A549 (cell line): ENCODE results near the gene BAG5. TPM values are rescaled to one million over a fixed set of nuclear protein-coding genes. Genes with fewer than 3 reads are reported as not detected.

ENCODE experiments used
- ATAC-seq, 2 experiments: fragments of 200-7000 bp in 1 of 2; fragments of >200 bp in 1 of 2; cut with Nextera tagmentation in 1 of 2; cut with Tn5 transposase in 1 of 2; 3 replicates each; pipeline versions ENCODE4 v1.8.0 to v1.9.1; 2018 to 2020; ENCODE audit warnings: mild to moderate bottlenecking in 1 of 2, moderate library complexity in 1 of 2
- CTCF ChIA-PET: fragments of 300-600 bp; sonication (Branson Sonifier 250); formaldehyde crosslinking; extraction: SDS; loops from one replicate; lab custom pipeline; 2021; ENCODE audit warnings: antibody characterized with exemption, inconsistent platforms; lab: Yijun Ruan, JAX
- POLR2A ChIA-PET: fragments of 350-600 bp; formaldehyde crosslinking; extraction: SDS; loops from one replicate; lab custom pipeline; 2021; ENCODE audit warnings: antibody characterized with exemption, inconsistent platforms; lab: Yijun Ruan, JAX
- DNase-seq, 2 experiments: peaks; one replicate each; pipeline versions ENCODE4 v3.0.0 to v3.0.0-alpha.2; 2011 to 2016; ENCODE audit warnings: low read depth in 1 of 2, low spot score in 1 of 2
- FAIRE-seq: peaks from 2 replicates; lab custom pipeline; 2011; peaks lifted over from hg19 to GRCh38; lab: Jason Lieb, UNC
- H3K27ac ChIP-seq, 2 experiments: fragments of >200 bp; sonication (Bioruptor Twin); formaldehyde crosslinking; 3 replicates each; pipeline ENCODE4 v1.5.1; 2016 to 2017
- H3K4me1 ChIP-seq: fragments of >200 bp; sonication (Bioruptor Twin); formaldehyde crosslinking; 3 replicates; pipeline ENCODE4 v1.6.1; 2016
- H3K4me2 ChIP-seq: fragments of >200 bp; sonication (Bioruptor Twin); formaldehyde crosslinking; 3 replicates; pipeline ENCODE4 v1.6.1; 2016
- H3K4me3 ChIP-seq: fragments of >200 bp; sonication (Bioruptor Twin); formaldehyde crosslinking; 3 replicates; pipeline ENCODE4 v1.5.1; 2016
- H3K9me3 ChIP-seq: fragments of >200 bp; sonication (Bioruptor Twin); formaldehyde crosslinking; 3 replicates; pipeline ENCODE4 v1.6.1; 2016
- BCL3 ChIP-seq: fragments of >200 bp; sonication (Bioruptor Twin); formaldehyde crosslinking; IDR thresholded peaks from 3 replicates; pipeline ENCODE4 v1.6.1; 2016
- CBX2 ChIP-seq: fragments of 200-600 bp; sonication (generic); IDR thresholded peaks from 2 replicates; pipeline ENCODE4 v1.6.1; 2016; ENCODE audit warnings: low read depth, mild to moderate bottlenecking, borderline replicate concordance
- CTCF ChIP-seq: fragments of >200 bp; sonication (Bioruptor Twin); formaldehyde crosslinking; IDR thresholded peaks from 3 replicates; pipeline ENCODE4 v1.5.1; 2016
- EHMT2 ChIP-seq: fragments of 200-600 bp; sonication (generic); IDR thresholded peaks from 2 replicates; pipeline ENCODE4 v1.6.1; 2016; ENCODE audit warnings: antibody characterized with exemption, low read depth, mild to moderate bottlenecking, moderate library complexity
- ESRRA ChIP-seq: fragments of 150-350 bp; IDR thresholded peaks from 2 replicates; pipeline ENCODE4 v1.6.1; 2014; ENCODE audit warnings: mild to moderate bottlenecking, low read length, borderline replicate concordance
- FOXS1 ChIP-seq: fragments of 250-450 bp; sonication (Bioruptor Pico); IDR thresholded peaks from 2 replicates; pipeline ENCODE4 v1.5.0; 2020; ENCODE audit warnings: mild to moderate bottlenecking, moderate library complexity
- GATA3 ChIP-seq: IDR thresholded peaks from 2 replicates; pipeline ENCODE4 v1.6.1; 2012; ENCODE audit warnings: borderline replicate concordance
- HDAC2 ChIP-seq: fragments of 200-600 bp; sonication (generic); IDR thresholded peaks from 2 replicates; pipeline ENCODE4 v1.6.1; 2016
- HMGXB4 ChIP-seq: fragments of 250-450 bp; sonication (Bioruptor Pico); IDR thresholded peaks from 2 replicates; pipeline ENCODE4 v1.5.0; 2021; ENCODE audit warnings: mild to moderate bottlenecking, moderate library complexity, borderline replicate concordance
- JUNB ChIP-seq: fragments of >200 bp; sonication (Bioruptor Twin); formaldehyde crosslinking; IDR thresholded peaks from 2 replicates; pipeline ENCODE4 v1.6.1; 2016
- KDM1A ChIP-seq: fragments of 200-600 bp; sonication (generic); IDR thresholded peaks from 2 replicates; pipeline ENCODE4 v1.6.1; 2016; ENCODE audit warnings: low read depth, mild to moderate bottlenecking
- MYC ChIP-seq: IDR thresholded peaks from 2 replicates; pipeline ENCODE4 v1.6.1; 2012; ENCODE audit warnings: mild to moderate bottlenecking, inconsistent platforms, low read length, improper control_type of control experiment, borderline replicate concordance
- NFE2L2 ChIP-seq: fragments of 150-350 bp; conservative IDR thresholded peaks from 2 replicates; pipeline ENCODE4 v1.6.1; 2014; ENCODE audit warnings: low read length
- PHF8 ChIP-seq: fragments of 200-600 bp; sonication (generic); IDR thresholded peaks from 2 replicates; pipeline ENCODE4 v1.6.1; 2016; ENCODE audit warnings: low read depth, mild to moderate bottlenecking, antibody characterized with exemption, moderate library complexity, borderline replicate concordance
- POLR2A ChIP-seq: IDR thresholded peaks from 2 replicates; pipeline ENCODE4 v1.6.1; 2012; ENCODE audit warnings: mild to moderate bottlenecking, low read length
- TFCP2L1 ChIP-seq: fragments of 250-450 bp; sonication (Bioruptor Pico); IDR thresholded peaks from 2 replicates; pipeline ENCODE4 v1.5.0; 2021; ENCODE audit warnings: mild to moderate bottlenecking
- TP53 ChIP-seq: fragments of 250-450 bp; sonication (Bioruptor Pico); IDR thresholded peaks from 2 replicates; pipeline ENCODE4 v1.5.0; 2021; ENCODE audit warnings: mild to moderate bottlenecking, moderate library complexity
- ZC3H11A ChIP-seq: fragments of 450-650 bp; IDR thresholded peaks from 2 replicates; pipeline ENCODE4 v1.6.1; 2014; ENCODE audit warnings: antibody characterized with exemption, mild to moderate bottlenecking
- ZSCAN20 ChIP-seq: fragments of 250-450 bp; sonication (Bioruptor Pico); IDR thresholded peaks from 2 replicates; pipeline ENCODE4 v1.8.0; 2022; ENCODE audit warnings: mild to moderate bottlenecking, moderate library complexity
- WGBS: methylation state at CpG from one replicate; pipeline ENCODE4 v1.1.6; 2017; ENCODE audit errors: missing lambda C conversion rate; 5-methylcytosine and 5-hydroxymethylcytosine counted together
- polyA plus RNA-seq, 4 experiments: library from polyadenylated mRNA; depleted of rRNA in 3 of 4; stranded (reverse); fragments of >200 nt; fragmentation: RNase III in 1 of 4; extraction: RNeasy Plus Mini Kit Qiagen cat#74134 plus additional on column Dnase treatment in 1 of 4; gene quantifications; 2 replicates in 3 of 4; 3 replicates in 1 of 4; pipeline ENCODE4 v1.2.3, GENCODE V29; 2011 to 2017

BAG5 gene
- polyA plus RNA-seq, 2 of the 4 experiments (the other 2 are of a cell fraction) = 20.8 to 24.8 TPM

- no peak for TF ChIP-seq HMGXB4
- TF ChIP-seq PHF8 = no peak
- TF ChIP-seq MYC = no peak
Observed at GRCh38 chr14:103581954-103582703, 19.7 kb upstream of the BAG5 start (continued).

- FAIRE-seq (no peak), DNase-seq (no peak), ATAC-seq (no peak)
- Histone ChIP-seq H3K9me3 (no peaks in the 10 kb centered on the region), H3K4me1 (peaks cover 13% of the 10 kb centered on the region), H3K27ac (no peak overlapping the region), H3K4me3 (no peak overlapping the region), H3K4me2 (no peak overlapping the region)
- no peak for TF ChIP-seq TFCP2L1 (CRISPR knock-in tag)
- ChIA-PET POLR2A (no interaction called here), CTCF (interaction anchor here (0.5 kb wide), 1 partner anchor 14 kb away, joined by 3 read pairs; no protein-coding TSS in a partner anchor)
- 91% methylated on average over 11 of the region's 11 CpGs for WGBS
Observed at GRCh38 chr14:103581206-103581605, 18.7 kb upstream of the BAG5 start.

GRCh38 chr14:103578401-103579075, 16.1 kb upstream of the BAG5 start:
- TF ChIP-seq EHMT2 (no peak), GATA3 (no peak), KDM1A (no peak), CBX2 (no peak), POLR2A (no peak), FOXS1 (CRISPR knock-in tag) (no peak), ESRRA (no peak), BCL3 (no peak), HDAC2 (no peak), CTCF (no peak), ZC3H11A (no peak), ZSCAN20 (CRISPR knock-in tag) (no peak), JUNB (no peak), TP53 (no peak), NFE2L2 (no peak)
- peaks cover 23% of the 10 kb centered on the region for H3K4me1 ChIP-seq
- no peak overlapping the region for H3K4me3 ChIP-seq
- H3K4me2 ChIP-seq = no peak overlapping the region
- no peak for ATAC-seq
- H3K27ac ChIP-seq = peak overlapping the region in 1 of 2 experiments; percentile 19; a peak in 1 of 6 replicates
- DNase-seq = no peak
- POLR2A ChIA-PET = no interaction called here
- FAIRE-seq = no peak
- CTCF ChIA-PET = interaction anchor here (0.6 kb wide), 1 partner anchor 90 kb away, joined by 3 read pairs; no protein-coding TSS in a partner anchor
- 86% methylated on average over 11 of the region's 12 CpGs for WGBS
- no peaks in the 10 kb centered on the region for H3K9me3 ChIP-seq
